SK-MEL-5 (cell line): ENCODE measurements around the gene SFMBT2. TPM values are rescaled to one million over a fixed set of nuclear protein-coding genes. Genes with fewer than 3 reads are reported as not detected.
A peak's percentile ranks its signal among the peaks of the same experiment; 100 is the strongest.

Source experiments
- DNase-seq: peaks from one replicate; pipeline ENCODE4 v3.0.0-alpha.2; 2016; ENCODE audit warnings: low read depth, low spot score
- in situ Hi-C: cut with HindIII; loops from 2 replicates; pipeline ENCODE4 v1.10.0; 2016; ENCODE audit warnings: low sequenced_read_pairs, high pct_unique_total_duplicates, low pct_unique_long_range_greater_than_20kb
- total RNA-seq: library from RNA; depleted of rRNA; stranded (reverse); fragments of >200 nt; shearing (Covaris generic); gene quantifications from 2 replicates; pipeline ENCODE4 v1.2.3, GENCODE V29; 2014

SFMBT2 gene
- total RNA-seq, 1 experiment from 2014 or later = 2.2 TPM

DNA sequence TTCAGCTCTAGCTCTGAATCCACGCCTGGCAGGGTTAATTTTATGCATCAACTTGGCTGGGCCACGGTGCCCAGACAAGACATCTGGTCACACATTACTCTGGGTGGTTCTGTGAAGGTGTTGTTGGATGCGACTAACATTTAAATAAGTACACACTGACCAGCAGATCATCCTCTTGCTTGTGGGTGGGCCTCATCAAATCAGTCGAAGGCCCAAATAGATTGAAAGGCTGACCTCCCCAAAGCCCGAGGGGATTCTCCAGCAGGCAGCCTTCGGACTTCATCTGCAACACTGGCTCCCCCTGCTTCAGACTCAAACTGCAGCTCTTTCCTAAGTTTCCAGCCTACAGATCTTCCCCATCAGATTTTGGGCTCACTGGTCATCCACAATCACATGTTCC lies 53.6 kb downstream of the SFMBT2 start:
- in situ Hi-C loops = no loop called here
- DNase-seq = no peak

GRCh38 chr10:7354330-7355047 lies 56.3 kb downstream of the SFMBT2 start:
- DNase-seq = no peak
- in situ Hi-C loops = no loop called here

- DNase-seq = no peak
- in situ Hi-C loops = no loop called here
These were observed 58.9 kb downstream of the SFMBT2 start for GRCh38 chr10:7351894-7352293.

DNA sequence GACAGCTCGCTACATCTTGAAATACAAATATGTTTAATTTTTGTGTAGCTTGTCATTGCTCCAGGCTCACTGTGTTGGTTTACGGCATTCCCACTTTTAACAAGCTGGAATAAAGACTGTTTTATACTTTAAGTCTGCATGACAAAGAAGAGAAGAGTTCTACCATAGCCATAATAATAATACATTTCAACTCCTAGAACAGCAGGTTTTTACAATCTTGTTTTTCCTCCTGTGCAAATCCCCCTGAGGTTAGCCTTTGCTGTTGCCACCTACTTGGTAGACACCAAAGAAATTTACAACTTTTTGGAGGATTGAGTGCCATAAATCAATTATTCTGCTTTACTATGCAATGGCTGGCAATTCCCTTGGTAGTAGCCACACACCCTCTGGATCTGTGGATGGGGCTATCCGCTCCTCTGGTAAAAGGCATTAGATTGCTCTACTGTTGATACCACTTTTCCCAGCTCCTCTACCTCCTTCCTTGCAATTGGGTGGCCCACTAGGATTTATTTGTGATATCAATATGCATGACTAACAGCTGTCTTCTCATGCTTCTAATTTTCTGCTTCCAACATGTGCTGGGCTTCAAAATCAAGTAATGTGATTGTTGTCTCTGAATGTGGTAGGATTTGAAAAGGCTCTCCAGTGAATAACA lies 60.2 kb downstream of the SFMBT2 start:
- no peak for DNase-seq
- in situ Hi-C loops = no loop called here

DNA sequence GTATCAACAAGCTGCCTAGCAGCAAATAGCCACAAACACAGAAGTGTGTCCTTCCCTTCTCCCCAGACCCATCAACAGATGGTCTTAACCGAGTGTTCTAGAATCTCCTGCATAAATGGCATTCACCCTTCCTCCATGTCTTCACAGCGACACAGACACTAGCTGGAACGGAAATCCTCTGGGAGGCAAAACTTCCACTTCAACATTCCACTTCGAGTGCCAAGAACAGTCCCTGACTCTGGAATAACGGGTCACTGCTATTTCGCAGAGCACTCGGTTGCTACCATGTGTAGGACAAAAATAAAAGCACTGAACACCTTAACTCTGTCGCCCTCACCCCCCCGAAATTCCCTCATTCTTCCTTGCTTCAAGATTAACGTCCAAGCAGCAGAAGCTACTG lies 65.1 kb downstream of the SFMBT2 start:
- no peak for DNase-seq
- in situ Hi-C loops = no loop called here

GRCh38 chr10:7343040-7343439 lies 67.8 kb downstream of the SFMBT2 start:
- in situ Hi-C loops = no loop called here
- no peak for DNase-seq

GRCh38 chr10:7340179-7340874 lies 70.5 kb downstream of the SFMBT2 start:
- in situ Hi-C loops = no loop called here
- no peak for DNase-seq

DNA sequence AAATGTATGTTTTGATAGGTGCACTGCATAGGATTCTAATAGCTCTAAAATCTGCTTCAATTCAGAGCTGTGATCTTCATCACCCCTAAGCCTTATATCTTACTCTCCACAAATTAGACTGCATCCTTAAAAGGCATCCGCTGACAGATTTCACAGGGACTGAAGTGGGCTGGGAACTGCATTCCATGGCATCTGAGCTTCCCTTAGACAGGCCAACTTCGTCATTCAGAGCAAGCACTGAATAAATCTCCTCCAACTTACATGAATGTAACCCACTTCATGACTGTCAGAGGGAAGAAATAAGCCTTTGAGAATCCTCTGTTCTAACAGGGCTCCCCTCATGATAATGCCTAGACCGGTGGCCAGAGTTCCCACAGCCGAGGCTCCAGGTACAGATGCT lies 71.3 kb downstream of the SFMBT2 start:
- in situ Hi-C loops = no loop called here

DNA sequence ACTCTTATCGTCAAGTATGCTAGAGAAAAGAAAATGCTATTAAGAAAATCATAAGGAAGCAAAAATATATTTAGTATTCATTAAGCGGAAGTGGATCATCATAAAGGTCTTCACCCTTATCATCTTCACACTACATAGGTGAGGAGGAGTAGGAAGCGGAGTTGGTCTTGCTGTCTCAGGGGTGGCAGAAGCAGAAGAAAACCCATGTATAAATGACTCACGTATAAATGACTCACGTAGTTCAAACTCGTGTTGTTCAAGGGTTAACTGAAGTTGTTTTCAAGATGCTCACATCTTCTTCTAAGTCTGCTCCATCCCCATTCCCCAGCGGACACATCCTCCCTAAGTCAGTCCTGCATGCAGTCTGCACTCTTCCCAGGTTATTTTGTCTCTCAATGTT lies 72.4 kb downstream of the SFMBT2 start:
- DNase-seq = no peak
- in situ Hi-C loops = no loop called here

More for the DNA sequence above, 71.3 kb downstream of the SFMBT2 start:
- DNase-seq = no peak

- in situ Hi-C loops = no loop called here
- DNase-seq = peak; percentile 34
These were observed 73.2 kb downstream of the SFMBT2 start for GRCh38 chr10:7337431-7338171.

GRCh38 chr10:7335977-7336376 lies 74.9 kb downstream of the SFMBT2 start:
- DNase-seq = no peak
- in situ Hi-C loops = no loop called here

GRCh38 chr10:7334642-7334964 lies 76.2 kb downstream of the SFMBT2 start:
- in situ Hi-C loops = no loop called here
- no peak for DNase-seq

- in situ Hi-C loops = no loop called here
- DNase-seq = no peak
These were observed 76.7 kb downstream of the SFMBT2 start for GRCh38 chr10:7333961-7334641.

DNA sequence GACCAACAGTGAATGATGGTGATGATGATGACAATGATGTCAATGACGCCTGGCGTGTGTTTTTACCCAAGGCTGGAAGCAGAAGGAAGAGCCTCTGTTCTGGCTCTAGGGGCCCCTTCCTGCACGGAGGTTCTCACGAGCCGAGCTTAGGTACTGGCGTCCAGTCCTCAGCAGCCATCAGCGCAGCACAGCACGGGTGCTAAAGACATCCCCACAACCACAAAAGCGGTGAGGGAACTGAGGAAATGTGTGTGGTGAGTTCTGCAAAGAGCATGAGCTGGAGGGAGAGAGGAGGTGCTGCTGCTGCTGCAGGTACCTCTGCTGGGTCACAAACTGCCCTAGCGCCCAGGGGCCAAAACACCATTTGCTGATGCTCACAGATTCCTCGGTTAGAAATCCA lies 81.6 kb downstream of the SFMBT2 start:
- no peak for DNase-seq
- in situ Hi-C loops = no loop called here

DNA sequence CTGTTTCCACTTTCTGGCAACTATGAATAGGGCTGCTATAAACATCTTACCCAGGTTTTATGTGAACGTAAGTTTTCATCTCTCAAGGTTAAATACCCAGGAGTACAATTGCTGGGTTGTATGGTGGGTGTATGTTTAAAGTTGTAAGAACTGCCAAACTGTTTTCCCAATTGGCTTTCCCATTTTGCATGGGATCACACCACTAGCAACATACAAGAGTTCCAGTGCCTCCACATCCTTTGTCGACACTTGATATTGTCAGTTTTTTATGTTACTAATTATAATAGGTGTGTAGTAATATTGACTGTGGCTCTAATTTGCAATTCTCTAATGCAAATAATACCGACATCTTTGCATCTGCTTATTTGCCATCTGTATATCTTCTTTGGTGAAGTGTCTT lies 82.9 kb downstream of the SFMBT2 start:
- in situ Hi-C loops = no loop called here
- no peak for DNase-seq

GRCh38 chr10:7322623-7323022 lies 88.2 kb downstream of the SFMBT2 start:
- in situ Hi-C loops = no loop called here
- DNase-seq = peak; percentile 7

DNA sequence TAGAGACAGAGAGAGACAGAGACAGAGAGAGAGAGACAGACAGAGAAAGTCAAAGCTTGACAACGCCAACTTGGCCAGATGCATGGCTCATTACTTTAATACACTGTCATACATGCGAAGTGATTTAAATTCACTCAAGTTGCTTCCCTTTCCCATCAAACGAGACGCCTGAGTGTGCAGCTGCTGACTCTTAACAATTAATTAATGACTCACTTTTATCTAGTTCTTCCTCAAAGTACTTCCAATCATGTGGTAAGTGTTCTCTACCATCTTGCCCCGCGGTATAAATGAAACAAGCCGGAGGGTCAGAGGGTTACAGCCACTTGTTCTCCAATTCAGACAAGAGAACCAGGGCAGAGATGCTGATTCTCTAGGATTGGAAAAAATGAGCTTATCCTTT lies 90.8 kb downstream of the SFMBT2 start:
- in situ Hi-C loops = no loop called here
- no peak for DNase-seq

DNA sequence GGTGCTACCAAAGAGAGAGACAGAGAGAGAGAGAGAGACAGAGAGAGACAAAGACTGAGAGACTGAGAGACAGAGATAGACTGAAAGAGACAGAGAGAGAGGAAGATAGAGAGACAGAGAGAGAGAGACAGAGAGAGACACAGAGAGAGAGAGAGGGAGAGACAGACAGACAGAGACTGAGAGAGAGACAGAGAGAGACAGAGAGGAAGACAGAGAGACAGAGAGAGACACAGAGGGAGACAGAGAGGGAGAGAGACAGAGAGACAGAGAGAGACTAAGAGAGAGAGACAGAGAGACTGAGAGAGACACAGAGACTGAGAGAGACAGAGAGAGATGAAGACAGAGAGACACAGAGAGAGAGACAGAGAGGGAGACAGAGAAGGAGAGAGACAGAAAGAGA lies 91.2 kb downstream of the SFMBT2 start:
- in situ Hi-C loops = no loop called here

More for the DNA sequence above, 91.2 kb downstream of the SFMBT2 start:
- DNase-seq = no peak
